HepG2 (cell line): ENCODE measurements around the gene HOXA7. TPM values are rescaled to one million over a fixed set of nuclear protein-coding genes. Genes with fewer than 3 reads are reported as not detected.

Source experiments
- GTF3A ChIP-seq: sonication (generic); formaldehyde crosslinking; conservative IDR thresholded peaks from 2 replicates; pipeline ENCODE4 v1.4.0; 2020; ENCODE audit warnings: mild to moderate bottlenecking, missing genetic modification reagents
- GZF1 ChIP-seq: sonication (generic); formaldehyde crosslinking; IDR thresholded peaks from 2 replicates; pipeline ENCODE4 v1.5.1; 2020; ENCODE audit warnings: mild to moderate bottlenecking, missing genetic modification reagents
- HDAC1 ChIP-seq: sonication (generic); formaldehyde crosslinking; IDR thresholded peaks from 2 replicates; pipeline ENCODE4 v1.5.1; 2020; ENCODE audit warnings: mild to moderate bottlenecking, missing genetic modification reagents
- RBAK ChIP-seq: sonication (generic); formaldehyde crosslinking; IDR thresholded peaks from 2 replicates; pipeline ENCODE4 v1.5.1; 2020; ENCODE audit warnings: mild to moderate bottlenecking, missing genetic modification reagents
- SNAPC2 ChIP-seq: sonication (generic); formaldehyde crosslinking; IDR thresholded peaks from 2 replicates; pipeline ENCODE4 v1.8.1; 2022; ENCODE audit warnings: mild to moderate bottlenecking, missing genetic modification reagents
- ZNF501 ChIP-seq: sonication (generic); formaldehyde crosslinking; IDR thresholded peaks from 2 replicates; pipeline ENCODE4 v1.5.1; 2020; ENCODE audit warnings: mild to moderate bottlenecking, moderate library complexity, missing genetic modification reagents
- ZNF550 ChIP-seq: sonication (generic); formaldehyde crosslinking; IDR thresholded peaks from 2 replicates; pipeline ENCODE4 v1.4.0; 2020; ENCODE audit warnings: mild to moderate bottlenecking, missing genetic modification reagents, borderline replicate concordance
- ZNF747 ChIP-seq: sonication (generic); formaldehyde crosslinking; IDR thresholded peaks from 2 replicates; pipeline ENCODE4 v1.8.1; 2023; ENCODE audit warnings: missing genetic modification reagents, mild to moderate bottlenecking, borderline replicate concordance
- ZNF776 ChIP-seq: sonication (generic); formaldehyde crosslinking; IDR thresholded peaks from 2 replicates; pipeline ENCODE4 v1.4.0; 2020; ENCODE audit warnings: mild to moderate bottlenecking, missing genetic modification reagents
- ZNF816 ChIP-seq: sonication (generic); formaldehyde crosslinking; IDR thresholded peaks from 2 replicates; pipeline ENCODE4 v1.8.0; 2022; ENCODE audit warnings: missing genetic modification reagents, mild to moderate bottlenecking, borderline replicate concordance
- polyA plus RNA-seq, 8 experiments: library from polyadenylated mRNA; depleted of rRNA in 3 of 8; stranded (reverse) in 7 of 8; unstranded in 1 of 8; fragments of >200 nt; fragmentation: Illumina TruSeq in 4 of 8; extraction: Trizol in 4 of 8; gene quantifications; 2 replicates each; pipeline versions ENCODE4 v1.2.1 to v1.2.3, GENCODE V29; 2011 to 2016; ENCODE audit warnings: low read depth in 4 of 8, missing spikeins in 1 of 8, mixed read lengths in 1 of 8; ENCODE audit not compliant: insufficient read depth in 1 of 8
- total RNA-seq, 5 experiments: library from RNA; depleted of rRNA; stranded (reverse); fragments of >200 nt; fragmentation: Illumina TruSeq; extraction: Trizol; gene quantifications; 2 replicates each; pipeline ENCODE4 v1.2.3, GENCODE V29; 2016; ENCODE audit warnings: low read depth in 1 of 5
- TF ChIP-seq, protein P1 (sequence below): sonication (generic); formaldehyde crosslinking; IDR thresholded peaks from 2 replicates; pipeline ENCODE4 v1.5.0; 2020; ENCODE audit warnings: mild to moderate bottlenecking, missing genetic modification reagents, borderline replicate concordance
- TF ChIP-seq, protein P2 (sequence below): sonication (generic); formaldehyde crosslinking; IDR thresholded peaks from 2 replicates; pipeline ENCODE4 v1.8.0; 2022; ENCODE audit warnings: mild to moderate bottlenecking, missing genetic modification reagents
- TF ChIP-seq, protein P3 (sequence below): sonication (generic); formaldehyde crosslinking; conservative IDR thresholded peaks from 2 replicates; pipeline ENCODE4 v1.4.0; 2020; ENCODE audit warnings: missing genetic modification reagents
- TF ChIP-seq, protein P4 (sequence below): sonication (generic); formaldehyde crosslinking; IDR thresholded peaks from 2 replicates; pipeline ENCODE4 v1.4.0; 2020; ENCODE audit warnings: missing genetic modification reagents

Gene HOXA7
- total and polyA plus RNA-seq, 2 of the 13 experiments (the other 11 are each of a cell fraction or from before 2014, with no cell fraction given): 0.05 TPM; not detected in 1

DNA sequence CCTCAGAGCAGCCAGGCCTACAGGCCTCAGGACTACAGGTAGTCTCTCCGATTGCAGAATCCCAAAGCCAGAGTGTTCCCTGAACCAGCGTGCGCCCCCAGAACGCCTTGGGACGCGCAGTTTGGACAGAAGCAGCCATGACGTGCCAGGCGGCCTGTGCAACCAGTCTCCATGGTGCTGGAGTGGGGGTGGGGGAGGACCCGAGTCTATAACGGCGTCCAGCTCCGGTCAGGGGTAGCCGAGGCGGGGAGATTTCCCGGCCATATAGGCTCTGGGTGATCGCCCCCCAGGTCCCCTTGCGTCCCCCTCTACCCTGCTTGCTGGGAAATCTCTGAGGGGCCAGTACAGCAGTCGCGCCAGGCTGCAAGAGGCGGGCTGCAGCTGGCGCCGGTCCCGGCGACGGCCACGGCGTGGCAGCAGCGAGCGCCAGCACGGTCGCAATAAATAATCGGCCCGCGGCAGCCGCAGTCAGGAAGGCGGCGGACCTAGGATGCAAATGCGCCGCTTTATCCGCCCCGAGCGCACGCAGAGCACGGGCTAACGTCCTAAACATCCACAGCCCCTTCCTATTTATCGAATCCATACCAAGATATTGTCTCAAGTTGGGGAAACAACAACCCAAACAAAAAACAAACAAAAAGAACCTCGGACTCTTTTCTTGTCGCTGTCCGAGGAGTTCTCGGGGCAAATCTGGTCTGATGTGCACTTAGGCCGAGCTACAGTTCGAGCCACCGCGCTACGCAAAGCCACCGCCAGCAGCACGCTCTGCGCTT is 5.7 kb downstream of the HOXA7 start (continued):
- TF ChIP-seq, protein P1, sequence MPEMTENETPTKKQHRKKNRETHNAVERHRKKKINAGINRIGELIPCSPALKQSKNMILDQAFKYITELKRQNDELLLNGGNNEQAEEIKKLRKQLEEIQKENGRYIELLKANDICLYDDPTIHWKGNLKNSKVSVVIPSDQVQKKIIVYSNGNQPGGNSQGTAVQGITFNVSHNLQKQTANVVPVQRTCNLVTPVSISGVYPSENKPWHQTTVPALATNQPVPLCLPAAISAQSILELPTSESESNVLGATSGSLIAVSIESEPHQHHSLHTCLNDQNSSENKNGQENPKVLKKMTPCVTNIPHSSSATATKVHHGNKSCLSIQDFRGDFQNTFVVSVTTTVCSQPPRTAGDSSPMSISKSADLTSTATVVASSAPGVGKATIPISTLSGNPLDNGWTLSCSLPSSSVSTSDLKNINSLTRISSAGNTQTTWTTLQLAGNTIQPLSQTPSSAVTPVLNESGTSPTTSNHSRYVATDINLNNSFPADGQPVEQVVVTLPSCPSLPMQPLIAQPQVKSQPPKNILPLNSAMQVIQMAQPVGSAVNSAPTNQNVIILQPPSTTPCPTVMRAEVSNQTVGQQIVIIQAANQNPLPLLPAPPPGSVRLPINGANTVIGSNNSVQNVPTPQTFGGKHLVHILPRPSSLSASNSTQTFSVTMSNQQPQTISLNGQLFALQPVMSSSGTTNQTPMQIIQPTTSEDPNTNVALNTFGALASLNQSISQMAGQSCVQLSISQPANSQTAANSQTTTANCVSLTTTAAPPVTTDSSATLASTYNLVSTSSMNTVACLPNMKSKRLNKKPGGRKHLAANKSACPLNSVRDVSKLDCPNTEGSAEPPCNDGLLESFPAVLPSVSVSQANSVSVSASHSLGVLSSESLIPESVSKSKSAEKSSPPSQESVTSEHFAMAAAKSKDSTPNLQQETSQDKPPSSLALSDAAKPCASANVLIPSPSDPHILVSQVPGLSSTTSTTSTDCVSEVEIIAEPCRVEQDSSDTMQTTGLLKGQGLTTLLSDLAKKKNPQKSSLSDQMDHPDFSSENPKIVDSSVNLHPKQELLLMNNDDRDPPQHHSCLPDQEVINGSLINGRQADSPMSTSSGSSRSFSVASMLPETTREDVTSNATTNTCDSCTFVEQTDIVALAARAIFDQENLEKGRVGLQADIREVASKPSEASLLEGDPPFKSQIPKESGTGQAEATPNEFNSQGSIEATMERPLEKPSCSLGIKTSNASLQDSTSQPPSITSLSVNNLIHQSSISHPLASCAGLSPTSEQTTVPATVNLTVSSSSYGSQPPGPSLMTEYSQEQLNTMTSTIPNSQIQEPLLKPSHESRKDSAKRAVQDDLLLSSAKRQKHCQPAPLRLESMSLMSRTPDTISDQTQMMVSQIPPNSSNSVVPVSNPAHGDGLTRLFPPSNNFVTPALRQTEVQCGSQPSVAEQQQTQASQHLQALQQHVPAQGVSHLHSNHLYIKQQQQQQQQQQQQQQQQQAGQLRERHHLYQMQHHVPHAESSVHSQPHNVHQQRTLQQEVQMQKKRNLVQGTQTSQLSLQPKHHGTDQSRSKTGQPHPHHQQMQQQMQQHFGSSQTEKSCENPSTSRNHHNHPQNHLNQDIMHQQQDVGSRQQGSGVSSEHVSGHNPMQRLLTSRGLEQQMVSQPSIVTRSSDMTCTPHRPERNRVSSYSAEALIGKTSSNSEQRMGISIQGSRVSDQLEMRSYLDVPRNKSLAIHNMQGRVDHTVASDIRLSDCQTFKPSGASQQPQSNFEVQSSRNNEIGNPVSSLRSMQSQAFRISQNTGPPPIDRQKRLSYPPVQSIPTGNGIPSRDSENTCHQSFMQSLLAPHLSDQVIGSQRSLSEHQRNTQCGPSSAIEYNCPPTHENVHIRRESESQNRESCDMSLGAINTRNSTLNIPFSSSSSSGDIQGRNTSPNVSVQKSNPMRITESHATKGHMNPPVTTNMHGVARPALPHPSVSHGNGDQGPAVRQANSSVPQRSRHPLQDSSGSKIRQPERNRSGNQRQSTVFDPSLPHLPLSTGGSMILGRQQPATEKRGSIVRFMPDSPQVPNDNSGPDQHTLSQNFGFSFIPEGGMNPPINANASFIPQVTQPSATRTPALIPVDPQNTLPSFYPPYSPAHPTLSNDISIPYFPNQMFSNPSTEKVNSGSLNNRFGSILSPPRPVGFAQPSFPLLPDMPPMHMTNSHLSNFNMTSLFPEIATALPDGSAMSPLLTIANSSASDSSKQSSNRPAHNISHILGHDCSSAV (CRISPR knock-in tag): no peak
- TF ChIP-seq, protein P2, sequence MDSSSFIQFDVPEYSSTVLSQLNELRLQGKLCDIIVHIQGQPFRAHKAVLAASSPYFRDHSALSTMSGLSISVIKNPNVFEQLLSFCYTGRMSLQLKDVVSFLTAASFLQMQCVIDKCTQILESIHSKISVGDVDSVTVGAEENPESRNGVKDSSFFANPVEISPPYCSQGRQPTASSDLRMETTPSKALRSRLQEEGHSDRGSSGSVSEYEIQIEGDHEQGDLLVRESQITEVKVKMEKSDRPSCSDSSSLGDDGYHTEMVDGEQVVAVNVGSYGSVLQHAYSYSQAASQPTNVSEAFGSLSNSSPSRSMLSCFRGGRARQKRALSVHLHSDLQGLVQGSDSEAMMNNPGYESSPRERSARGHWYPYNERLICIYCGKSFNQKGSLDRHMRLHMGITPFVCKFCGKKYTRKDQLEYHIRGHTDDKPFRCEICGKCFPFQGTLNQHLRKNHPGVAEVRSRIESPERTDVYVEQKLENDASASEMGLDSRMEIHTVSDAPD (CRISPR knock-in tag): no peak
- no peak for TF ChIP-seq GZF1 (CRISPR knock-in tag)
- TF ChIP-seq, protein P3, sequence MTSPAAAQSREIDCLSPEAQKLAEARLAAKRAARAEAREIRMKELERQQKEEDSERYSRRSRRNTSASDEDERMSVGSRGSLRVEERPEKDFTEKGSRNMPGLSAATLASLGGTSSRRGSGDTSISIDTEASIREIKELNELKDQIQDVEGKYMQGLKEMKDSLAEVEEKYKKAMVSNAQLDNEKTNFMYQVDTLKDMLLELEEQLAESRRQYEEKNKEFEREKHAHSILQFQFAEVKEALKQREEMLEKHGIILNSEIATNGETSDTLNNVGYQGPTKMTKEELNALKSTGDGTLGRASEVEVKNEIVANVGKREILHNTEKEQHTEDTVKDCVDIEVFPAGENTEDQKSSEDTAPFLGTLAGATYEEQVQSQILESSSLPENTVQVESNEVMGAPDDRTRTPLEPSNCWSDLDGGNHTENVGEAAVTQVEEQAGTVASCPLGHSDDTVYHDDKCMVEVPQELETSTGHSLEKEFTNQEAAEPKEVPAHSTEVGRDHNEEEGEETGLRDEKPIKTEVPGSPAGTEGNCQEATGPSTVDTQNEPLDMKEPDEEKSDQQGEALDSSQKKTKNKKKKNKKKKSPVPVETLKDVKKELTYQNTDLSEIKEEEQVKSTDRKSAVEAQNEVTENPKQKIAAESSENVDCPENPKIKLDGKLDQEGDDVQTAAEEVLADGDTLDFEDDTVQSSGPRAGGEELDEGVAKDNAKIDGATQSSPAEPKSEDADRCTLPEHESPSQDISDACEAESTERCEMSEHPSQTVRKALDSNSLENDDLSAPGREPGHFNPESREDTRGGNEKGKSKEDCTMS (CRISPR knock-in tag): no peak
- no peak for TF ChIP-seq ZNF747 (CRISPR knock-in tag)
- peak; percentile 51; the same call in 1 of the 2 replicates for TF ChIP-seq SNAPC2 (CRISPR knock-in tag)
- TF ChIP-seq, protein P4, sequence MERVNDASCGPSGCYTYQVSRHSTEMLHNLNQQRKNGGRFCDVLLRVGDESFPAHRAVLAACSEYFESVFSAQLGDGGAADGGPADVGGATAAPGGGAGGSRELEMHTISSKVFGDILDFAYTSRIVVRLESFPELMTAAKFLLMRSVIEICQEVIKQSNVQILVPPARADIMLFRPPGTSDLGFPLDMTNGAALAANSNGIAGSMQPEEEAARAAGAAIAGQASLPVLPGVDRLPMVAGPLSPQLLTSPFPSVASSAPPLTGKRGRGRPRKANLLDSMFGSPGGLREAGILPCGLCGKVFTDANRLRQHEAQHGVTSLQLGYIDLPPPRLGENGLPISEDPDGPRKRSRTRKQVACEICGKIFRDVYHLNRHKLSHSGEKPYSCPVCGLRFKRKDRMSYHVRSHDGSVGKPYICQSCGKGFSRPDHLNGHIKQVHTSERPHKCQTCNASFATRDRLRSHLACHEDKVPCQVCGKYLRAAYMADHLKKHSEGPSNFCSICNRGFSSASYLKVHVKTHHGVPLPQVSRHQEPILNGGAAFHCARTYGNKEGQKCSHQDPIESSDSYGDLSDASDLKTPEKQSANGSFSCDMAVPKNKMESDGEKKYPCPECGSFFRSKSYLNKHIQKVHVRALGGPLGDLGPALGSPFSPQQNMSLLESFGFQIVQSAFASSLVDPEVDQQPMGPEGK (CRISPR knock-in tag): no peak; the same call in 1 of the 2 replicates
- no peak for TF ChIP-seq RBAK (CRISPR knock-in tag)
- 0 out of 2 replicates have a peak, but pooled peaks have one; percentile 26 for TF ChIP-seq ZNF501 (CRISPR knock-in tag)
- no peak for TF ChIP-seq ZNF776 (CRISPR knock-in tag)
- no peak for TF ChIP-seq ZNF816 (CRISPR knock-in tag)
- TF ChIP-seq ZNF550 (CRISPR knock-in tag): no peak
- peak; percentile 72 for TF ChIP-seq HDAC1 (CRISPR knock-in tag)
- TF ChIP-seq GTF3A: no peak
